GM18505 (cell line): ENCODE data around the gene AUH.

Experiments
- ATAC-seq: cut with Tn5 transposase; IDR thresholded peaks from one replicate; pipeline ENCODE4 v1.9.1; 2021; ENCODE audit not compliant: unreplicated experiment
- POLR2A ChIP-seq: IDR thresholded peaks from 4 replicates; pipeline ENCODE4 v1.6.1; 2011; ENCODE audit warnings: borderline replicate concordance; ENCODE audit not compliant: insufficient read depth, insufficient read length; ENCODE audit errors: extremely low read depth

Gene AUH

GRCh38 chr9:91180930-91181268 lies 180.8 kb downstream of the AUH start:
- TF ChIP-seq POLR2A: no peak
- no peak for ATAC-seq

GRCh38 chr9:91180240-91180929 lies 181.3 kb downstream of the AUH start:
- no peak for TF ChIP-seq POLR2A
- no peak for ATAC-seq

GRCh38 chr9:91179237-91180138 lies 182.2 kb downstream of the AUH start:
- no peak for TF ChIP-seq POLR2A
- ATAC-seq: no peak

DNA sequence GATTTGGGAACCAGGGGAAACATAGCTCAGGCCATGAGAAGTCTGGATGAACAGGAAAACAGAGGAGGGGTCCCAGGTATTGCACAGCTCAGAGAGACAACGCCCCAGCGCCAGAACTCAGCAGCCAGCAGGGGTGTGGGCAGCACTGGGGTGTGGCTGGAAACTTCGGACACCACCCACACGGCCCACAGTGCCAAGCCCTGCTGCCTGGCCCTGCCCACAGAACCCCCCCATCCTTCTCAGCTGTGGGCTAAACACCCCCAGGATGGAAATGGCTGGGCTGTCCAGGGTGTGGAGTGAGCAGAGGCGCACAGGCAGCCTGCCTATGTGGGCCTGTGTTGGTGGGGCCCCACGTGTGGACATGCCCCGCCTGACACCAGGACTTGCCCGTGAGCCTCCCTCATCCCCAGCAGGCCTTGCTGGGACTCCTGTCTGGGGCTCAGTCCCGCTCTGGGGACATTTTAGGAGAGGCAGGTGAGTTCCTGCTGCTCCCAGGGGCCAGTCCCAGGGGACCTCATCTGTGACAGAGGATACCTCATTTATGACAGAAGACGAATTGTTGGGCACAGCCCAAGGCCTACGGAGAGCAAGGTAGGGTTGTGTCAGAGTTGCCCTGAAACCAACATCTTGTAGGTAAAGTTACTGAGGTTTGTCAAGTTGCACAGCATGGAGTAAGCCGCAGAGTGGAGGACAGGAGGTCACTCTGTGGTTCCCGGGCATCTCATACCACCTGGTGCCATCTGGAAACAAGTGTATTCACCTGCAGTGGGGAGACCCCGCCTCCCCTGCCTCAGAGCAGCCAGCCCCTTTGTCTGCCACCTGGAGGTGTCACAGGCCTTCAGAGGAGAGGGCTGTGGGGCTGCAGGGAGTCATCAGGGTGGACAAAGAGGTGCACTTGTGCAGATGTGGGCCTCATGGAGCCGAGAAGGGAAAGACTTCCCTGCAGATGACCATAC lies 183.2 kb downstream of the AUH start:
- ATAC-seq: no peak
- no peak for TF ChIP-seq POLR2A

- no peak for TF ChIP-seq POLR2A
- ATAC-seq: no peak
Observed at GRCh38 chr9:91177661-91178280, 183.9 kb downstream of the AUH start.

DNA sequence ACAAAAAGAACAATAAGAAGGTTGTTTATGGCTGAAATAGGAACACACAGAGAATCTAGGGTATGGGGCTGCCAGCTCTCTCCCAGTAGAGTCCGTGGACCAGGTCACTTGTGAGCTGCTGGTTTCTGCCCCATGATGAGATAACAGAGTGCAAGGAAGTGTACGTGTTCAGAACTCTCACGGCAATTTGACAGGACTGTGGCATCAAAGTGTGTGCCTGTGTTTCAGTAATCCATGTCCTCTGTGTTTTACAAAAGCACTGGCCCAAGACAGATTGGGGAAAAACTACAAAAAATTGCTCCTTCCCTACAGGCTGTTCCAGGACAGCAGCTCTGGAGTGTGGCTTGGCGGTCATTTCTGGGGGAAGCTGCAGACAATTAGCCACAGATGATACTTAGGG lies 184.6 kb downstream of the AUH start:
- no peak for TF ChIP-seq POLR2A
- ATAC-seq: no peak

GRCh38 chr9:91176426-91176825 lies 185.3 kb downstream of the AUH start:
- no peak for TF ChIP-seq POLR2A
- no peak for ATAC-seq

- TF ChIP-seq POLR2A: no peak
- peak; percentile 68 for ATAC-seq
Observed at GRCh38 chr9:91174772-91175171, 186.9 kb downstream of the AUH start.

- no peak for ATAC-seq
- TF ChIP-seq POLR2A: no peak
Observed at GRCh38 chr9:91172329-91172728, 189.4 kb downstream of the AUH start.

DNA sequence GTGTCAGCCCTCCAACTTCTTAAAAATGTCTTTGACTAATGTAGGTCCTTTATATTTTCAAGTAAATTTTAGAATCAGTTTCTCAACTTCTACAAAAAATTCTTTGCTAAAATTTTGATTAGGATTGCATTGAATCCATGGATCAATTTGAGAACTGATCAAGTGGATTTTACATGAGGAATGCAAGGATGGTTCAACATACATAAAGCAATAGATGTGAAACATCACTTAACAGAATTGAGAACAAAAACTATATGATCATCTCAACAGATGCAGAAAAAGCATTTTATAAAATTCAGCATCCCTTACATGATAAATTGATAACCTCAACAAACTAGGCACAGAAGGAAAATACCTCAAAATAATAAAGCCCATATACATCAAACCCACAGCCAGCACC lies 190.8 kb downstream of the AUH start:
- no peak for ATAC-seq
- no peak for TF ChIP-seq POLR2A

GRCh38 chr9:91166796-91167366 lies 194.8 kb downstream of the AUH start:
- no peak for TF ChIP-seq POLR2A
- ATAC-seq: no peak

GRCh38 chr9:91164724-91165520 lies 196.8 kb downstream of the AUH start:
- no peak for TF ChIP-seq POLR2A
- no peak for ATAC-seq
